ENCODE data around the gene TCAF1. TPM values are rescaled to one million over a fixed set of nuclear protein-coding genes. Genes with fewer than 3 reads are reported as not detected.

TCAF1 gene, protein sequence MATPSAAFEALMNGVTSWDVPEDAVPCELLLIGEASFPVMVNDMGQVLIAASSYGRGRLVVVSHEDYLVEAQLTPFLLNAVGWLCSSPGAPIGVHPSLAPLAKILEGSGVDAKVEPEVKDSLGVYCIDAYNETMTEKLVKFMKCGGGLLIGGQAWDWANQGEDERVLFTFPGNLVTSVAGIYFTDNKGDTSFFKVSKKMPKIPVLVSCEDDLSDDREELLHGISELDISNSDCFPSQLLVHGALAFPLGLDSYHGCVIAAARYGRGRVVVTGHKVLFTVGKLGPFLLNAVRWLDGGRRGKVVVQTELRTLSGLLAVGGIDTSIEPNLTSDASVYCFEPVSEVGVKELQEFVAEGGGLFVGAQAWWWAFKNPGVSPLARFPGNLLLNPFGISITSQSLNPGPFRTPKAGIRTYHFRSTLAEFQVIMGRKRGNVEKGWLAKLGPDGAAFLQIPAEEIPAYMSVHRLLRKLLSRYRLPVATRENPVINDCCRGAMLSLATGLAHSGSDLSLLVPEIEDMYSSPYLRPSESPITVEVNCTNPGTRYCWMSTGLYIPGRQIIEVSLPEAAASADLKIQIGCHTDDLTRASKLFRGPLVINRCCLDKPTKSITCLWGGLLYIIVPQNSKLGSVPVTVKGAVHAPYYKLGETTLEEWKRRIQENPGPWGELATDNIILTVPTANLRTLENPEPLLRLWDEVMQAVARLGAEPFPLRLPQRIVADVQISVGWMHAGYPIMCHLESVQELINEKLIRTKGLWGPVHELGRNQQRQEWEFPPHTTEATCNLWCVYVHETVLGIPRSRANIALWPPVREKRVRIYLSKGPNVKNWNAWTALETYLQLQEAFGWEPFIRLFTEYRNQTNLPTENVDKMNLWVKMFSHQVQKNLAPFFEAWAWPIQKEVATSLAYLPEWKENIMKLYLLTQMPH
- 68.2 and 73.9 TPM in 2 replicates for polyA plus RNA-seq

DNA sequence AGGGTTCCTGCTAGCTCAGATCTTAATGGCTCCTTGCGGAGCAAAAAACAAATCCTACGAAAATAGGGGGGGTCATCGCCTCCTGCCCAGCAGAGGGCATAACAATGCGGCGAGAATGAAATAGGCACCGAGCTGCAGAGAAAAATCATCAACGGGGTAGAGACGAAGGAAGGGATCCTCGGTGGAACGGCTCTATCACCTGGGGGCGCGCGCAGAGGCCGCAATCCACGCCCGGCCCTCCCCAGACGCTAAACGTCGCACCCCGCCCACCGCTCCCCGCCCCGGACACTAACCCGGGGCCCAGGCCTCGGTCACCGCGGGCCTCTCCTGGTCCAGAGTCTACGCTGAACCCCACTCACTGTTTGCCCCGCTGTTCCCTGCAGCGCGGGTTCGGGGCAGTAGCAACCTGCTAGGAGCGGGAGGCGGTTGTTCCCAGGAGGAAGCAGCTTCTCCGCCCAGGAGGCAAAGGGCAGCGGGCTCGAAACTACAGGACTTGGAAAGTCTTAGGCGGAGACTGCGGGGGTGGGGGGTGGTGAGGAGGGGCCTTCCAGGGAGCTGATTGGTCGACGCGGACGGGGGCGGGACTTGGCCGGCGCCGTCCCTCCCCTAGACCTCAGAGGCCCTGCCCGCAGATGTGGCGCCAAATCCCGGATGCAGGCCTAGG lies at the start of gene TCAF1:
Gene TCAF1 (minus strand): TSS at position 509 of the 664 bp plus-strand sequence. CDS start 25,568 bp downstream, outside the sequence.

DNA sequence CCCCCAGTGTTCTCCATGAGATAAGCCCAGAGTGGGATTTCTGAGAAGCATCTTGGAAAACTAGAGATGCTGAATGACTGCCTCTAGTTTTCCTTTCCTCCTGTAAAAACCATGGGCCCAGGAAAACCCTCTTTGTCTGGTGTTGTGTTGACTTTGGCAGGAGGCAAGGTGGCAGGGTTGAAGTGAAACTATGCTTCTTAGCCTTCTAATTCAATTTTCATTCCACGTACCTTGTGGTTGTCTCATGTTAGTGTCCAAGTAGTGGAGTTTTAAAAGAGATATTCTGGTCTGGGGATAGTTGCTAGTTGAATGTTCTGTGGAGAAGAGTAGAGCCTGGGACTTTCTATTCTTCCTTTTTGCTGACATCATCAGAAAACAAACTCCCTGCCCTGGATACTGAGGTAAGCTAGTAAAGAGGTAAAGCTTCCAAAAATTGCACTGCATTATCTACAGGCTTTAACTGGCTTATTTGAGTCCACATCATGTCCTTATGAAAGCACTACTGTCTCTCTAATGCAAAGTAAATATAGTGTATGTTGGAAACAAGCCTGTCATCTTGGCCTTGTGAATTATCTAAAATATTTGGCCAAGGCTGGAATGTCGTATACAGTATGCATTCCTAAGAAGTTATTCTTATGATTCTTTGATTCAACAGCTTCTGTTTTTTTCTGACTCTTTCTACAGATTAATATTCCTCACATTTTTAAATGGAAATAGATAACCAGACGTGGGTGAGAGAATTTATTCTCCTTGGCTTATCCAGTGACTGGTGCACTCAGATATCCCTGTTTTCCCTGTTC lies 32.8 kb upstream of the TCAF1 start, which contains the start of gene OR2F2:
Gene OR2F2 (plus strand): TSS at position 708 of the 800 bp plus-strand sequence. CDS start 0 bp downstream, at position 708.

Other genes starting within 250 kb of the TCAF1 start
- gene CTAGE6, start 144.5 kb downstream of the TCAF1 start, polyA plus RNA-seq = not detected in 2 replicates
- gene OR2F2, start 33.1 kb upstream of the TCAF1 start, polyA plus RNA-seq = not detected in 2 replicates
- not detected in 2 replicates for gene OR2F1, start 52.7 kb upstream of the TCAF1 start, polyA plus RNA-seq
- gene OR6B1, start 98.1 kb upstream of the TCAF1 start, polyA plus RNA-seq = not detected in 2 replicates
- gene OR2A5, start 146.8 kb upstream of the TCAF1 start, polyA plus RNA-seq = not detected in 2 replicates
- gene OR2A25, start 167.6 kb upstream of the TCAF1 start, polyA plus RNA-seq = not detected in 2 replicates
- gene OR2A12, start 184.1 kb upstream of the TCAF1 start, polyA plus RNA-seq = not detected in 2 replicates
- not detected in 2 replicates for gene OR2A2, start 207.4 kb upstream of the TCAF1 start, polyA plus RNA-seq
- not detected in 2 replicates for gene OR2A14, start 221.0 kb upstream of the TCAF1 start, polyA plus RNA-seq

All from Purkinje cell (primary cell).